Stimulated activated CD8-positive, alpha-beta memory T cell treated with anti-CD3 and anti-CD28 coated beads, Interleukin-4, amount 100 ng/mL, for 1 hour (primary cell): Measurements from ENCODE around the gene STK4.

Experiments
- DNase-seq, 2 donors: peaks; one replicate each; pipeline ENCODE4 v3.0.0-alpha.2; 2020; ENCODE audit warnings: low read depth in 2 of 2, low spot score in 1 of 2

Gene STK4

GRCh38 chr20:44966030-44966961 is at the start of gene STK4:
STK4 (plus strand) TSS chr20:44966512; CDS start chr20:44966569, 57 bp downstream.
- peak; percentile 86 to 93 for DNase-seq

GRCh38 chr20:44916586-44916985 is 49.7 kb upstream of the STK4 start:
- DNase-seq = no peak

- DNase-seq = no peak
These were observed 48.9 kb upstream of the STK4 start for GRCh38 chr20:44917399-44917798.

GRCh38 chr20:44918342-44918741 is 48.0 kb upstream of the STK4 start:
- no peak for DNase-seq

GRCh38 chr20:44918761-44919160 is 47.6 kb upstream of the STK4 start:
- DNase-seq = no peak

- DNase-seq = no peak
These were observed 44.9 kb upstream of the STK4 start for GRCh38 chr20:44921447-44921846.

- no peak for DNase-seq
These were observed 41.8 kb upstream of the STK4 start for GRCh38 chr20:44924541-44924940.

GRCh38 chr20:44928595-44928994 is 37.7 kb upstream of the STK4 start:
- no peak for DNase-seq

GRCh38 chr20:44930517-44931168 is 35.7 kb upstream of the STK4 start:
- no peak for DNase-seq

GRCh38 chr20:44931911-44932310 is 34.4 kb upstream of the STK4 start:
- DNase-seq = no peak

GRCh38 chr20:44932916-44933315 is 33.4 kb upstream of the STK4 start:
- no peak for DNase-seq

- DNase-seq = no peak
These were observed 29.8 kb upstream of the STK4 start for GRCh38 chr20:44936510-44936909.

GRCh38 chr20:44938637-44939036 is 27.7 kb upstream of the STK4 start:
- no peak for DNase-seq

- no peak for DNase-seq
These were observed 25.1 kb upstream of the STK4 start for GRCh38 chr20:44941120-44941691.

GRCh38 chr20:44942264-44942973 is 23.9 kb upstream of the STK4 start:
- no peak for DNase-seq

GRCh38 chr20:44943828-44944227 is 22.5 kb upstream of the STK4 start:
- DNase-seq = no peak

GRCh38 chr20:44945261-44945660 is 21.1 kb upstream of the STK4 start:
- no peak for DNase-seq

- no peak for DNase-seq
These were observed 19.9 kb upstream of the STK4 start for GRCh38 chr20:44946271-44946852.

- DNase-seq = no peak
These were observed 18.2 kb upstream of the STK4 start for GRCh38 chr20:44948107-44948506.

GRCh38 chr20:44948513-44948912 is 17.8 kb upstream of the STK4 start:
- no peak for DNase-seq

GRCh38 chr20:44950368-44950767 is 15.9 kb upstream of the STK4 start:
- no peak for DNase-seq
